ENCODE measurements around the gene WBP1L.

GRCh38 chr10:102740229-102740628, 3.5 kb upstream of the WBP1L start:
- no peak for TF ChIP-seq POLR2AphosphoS5 (IDR thresholded peaks at IDR 0.05; ENCODE audit: insufficient read depth in 1 of 2, low read depth in 1 of 2)
- no peak for TF ChIP-seq CTCF (IDR thresholded peaks at IDR 0.05)

Measured in vagina (tissue), 2 donors.